Mucosa of descending colon (tissue), 3 donors: ENCODE measurements around the gene WDR90. TPM values are rescaled to one million over a fixed set of nuclear protein-coding genes. Genes with fewer than 3 reads are reported as not detected.
A peak's percentile ranks its signal among the peaks of the same experiment; 100 is the strongest.
"Not testable (repeated sequence)": the region's sequence is repeated elsewhere in the genome, so short reads cannot be mapped to it uniquely, and the experiment has no call there.

ENCODE experiments used
- ATAC-seq: fragments of 200-7000 bp; cut with Tn5 transposase; one replicate; pipeline ENCODE4 v1.9.1; 2020; ENCODE audit warnings: mild to moderate bottlenecking, moderate library complexity
- DNase-seq, 3 donors: peaks; one replicate each; pipeline ENCODE4 v3.0.0-alpha.2; 2020
- H3K36me3 ChIP-seq: fragments of 200-600 bp; one replicate; pipeline ENCODE4 v1.8.0; 2021; ENCODE audit warnings: low read depth, mild to moderate bottlenecking
- H3K4me1 ChIP-seq: fragments of 200-600 bp; one replicate; pipeline ENCODE4 v1.8.0; 2021; ENCODE audit warnings: low read depth, mild to moderate bottlenecking
- H3K4me3 ChIP-seq: fragments of 200-600 bp; one replicate; pipeline ENCODE4 v1.8.0; 2021; ENCODE audit warnings: mild to moderate bottlenecking
- H3K9me3 ChIP-seq: fragments of 200-600 bp; one replicate; pipeline ENCODE4 v1.8.0; 2021; ENCODE audit warnings: mild to moderate bottlenecking
- CTCF ChIP-seq: fragments of 200-600 bp; IDR thresholded peaks from one replicate; pipeline ENCODE4 v1.8.0; 2022; ENCODE audit warnings: antibody characterized with exemption, mild to moderate bottlenecking
- intact Hi-C, 2 donors: fragments of 100-400 bp; cut with DNase I in 1 of 2; cut with micrococcal nuclease in 1 of 2; formaldehyde crosslinking; loops; one replicate each; pipeline versions ENCODE4 v1.11.0 to v1.11.1; 2022; cut with DNase I, micrococcal nuclease
- total RNA-seq, 3 donors: library from RNA; stranded (reverse); fragmentation: NEBNext Ultra II Directional in 2 of 3; extraction: Animal tissue kit (Norgen Biotek cat#: 25700) in 2 of 3; gene quantifications; one replicate each; pipeline versions ENCODE4 v1.2.1 to v1.2.4, GENCODE V29; 2021 to 2023
- donor health status: DM: no; HTN: no; CAD: no; lungs with moderate emphysema.
- donor health status: DM: no; HTN: no; CAD: no.
- donor health status: DM: no; HTN: yes; CAD: no.

WDR90 gene
- total RNA-seq, 3 donors from 2014 or later, result 35.0 to 54.9 (median 50.2) TPM

GRCh38 chr16:684961-685696 lies 36.0 kb downstream of the WDR90 start:
- TF ChIP-seq CTCF, result no peak
- intact Hi-C loops, result no loop called here
- no peaks in the 10 kb centered on the region for H3K9me3 ChIP-seq
- no peak overlapping the region for H3K4me3 ChIP-seq
- peaks cover 53% of the 10 kb centered on the region for H3K4me1 ChIP-seq
- ATAC-seq (no peak), DNase-seq (peak; percentile 49 to 79 (median 62))
- peaks cover 5% of the 10 kb centered on the region for H3K36me3 ChIP-seq

GRCh38 chr16:685967-686366 lies 36.8 kb downstream of the WDR90 start:
- peak; percentile 23 for TF ChIP-seq CTCF
- H3K9me3 ChIP-seq, result no peaks in the 10 kb centered on the region
- DNase-seq (peak in 2 of 3 donors; percentile 78), ATAC-seq (peak; percentile 7)
- no peak overlapping the region for H3K4me3 ChIP-seq
- intact Hi-C loops, result no loop called here
- peaks cover 5% of the 10 kb centered on the region for H3K36me3 ChIP-seq
- H3K4me1 ChIP-seq, result peaks cover 51% of the 10 kb centered on the region

GRCh38 chr16:686459-687260 lies 37.5 kb downstream of the WDR90 start:
- peaks cover 44% of the 10 kb centered on the region for H3K4me1 ChIP-seq
- ATAC-seq (no peak), DNase-seq (no peak)
- no peak for TF ChIP-seq CTCF
- intact Hi-C loops, result no loop called here
- H3K9me3 ChIP-seq, result no peaks in the 10 kb centered on the region
- peaks cover 5% of the 10 kb centered on the region for H3K36me3 ChIP-seq
- H3K4me3 ChIP-seq, result no peak overlapping the region

- peaks cover 36% of the 10 kb centered on the region for H3K4me1 ChIP-seq
- H3K36me3 ChIP-seq, result no peaks in the 10 kb centered on the region
- TF ChIP-seq CTCF, result no peak
- ATAC-seq (no peak), DNase-seq (no peak)
- intact Hi-C loops, result no loop called here
- H3K4me3 ChIP-seq, result no peak overlapping the region
- no peaks in the 10 kb centered on the region for H3K9me3 ChIP-seq
Observed at GRCh38 chr16:687499-687898, 38.3 kb downstream of the WDR90 start.

- no peak for ATAC-seq
- H3K36me3 ChIP-seq, result no peaks in the 10 kb centered on the region
- peak overlapping the region; percentile 67 for H3K4me3 ChIP-seq
- no peak for DNase-seq
- intact Hi-C loops, result no loop called here
- no peak for TF ChIP-seq CTCF
- H3K9me3 ChIP-seq, result no peaks in the 10 kb centered on the region
- peaks cover 32% of the 10 kb centered on the region for H3K4me1 ChIP-seq
Observed at GRCh38 chr16:689175-689897, 40.2 kb downstream of the WDR90 start.

- ATAC-seq, intact Hi-C loops, H3K4me3 ChIP-seq, H3K9me3 ChIP-seq, H3K36me3 ChIP-seq, DNase-seq: not testable (repeated sequence)
- peaks cover 32% of the 10 kb centered on the region for H3K4me1 ChIP-seq
Observed at GRCh38 chr16:691242-691641, 42.1 kb downstream of the WDR90 start.
